SH-SY5Y (cell line): ENCODE measurements around the gene SH2D7.

Experiments used
- GATA2 ChIP-seq: IDR thresholded peaks from 2 replicates; pipeline ENCODE4 v1.6.1; 2011; ENCODE audit warnings: mild to moderate bottlenecking, low read depth, low read length
- GATA3 ChIP-seq: IDR thresholded peaks from 2 replicates; pipeline ENCODE4 v1.6.1; 2011; ENCODE audit warnings: low read depth, mild to moderate bottlenecking, low read length, moderate library complexity

DNA sequence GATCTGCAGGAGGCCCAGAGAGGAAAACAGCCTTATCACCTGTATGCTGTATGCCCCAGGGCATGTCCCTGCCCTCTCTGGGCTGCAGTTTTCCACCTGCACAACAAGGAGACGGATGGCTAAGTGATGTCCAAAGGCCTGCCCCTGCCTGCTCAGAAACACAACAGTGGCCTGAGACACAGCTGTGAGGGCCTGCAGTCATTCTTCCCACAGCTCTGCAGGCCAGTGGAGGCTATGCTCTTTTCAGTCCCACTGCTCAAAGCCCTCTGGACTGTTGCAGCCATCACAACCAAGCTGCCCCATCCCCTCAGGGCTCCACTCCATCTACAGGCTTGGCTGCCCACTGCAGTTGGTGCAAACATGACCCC, 9.6 kb upstream of the SH2D7 start:
- TF ChIP-seq GATA2 = no peak
- TF ChIP-seq GATA3 = no peak
